HEK293 (cell line): ENCODE results near the gene SLC16A1.

Experiments
- BCL11A ChIP-seq: fragments of 450-650 bp; formaldehyde crosslinking; IDR thresholded peaks from 2 replicates; pipeline ENCODE4 v1.5.1; 2016; ENCODE audit warnings: low read depth, missing biosample characterization, missing genetic modification characterization
- PRDM10 ChIP-seq: fragments of 450-650 bp; formaldehyde crosslinking; IDR thresholded peaks from 2 replicates; pipeline ENCODE4 v1.5.1; 2016; ENCODE audit warnings: missing biosample characterization, missing genetic modification characterization
- PRDM4 ChIP-seq: fragments of 450-650 bp; formaldehyde crosslinking; IDR thresholded peaks from 2 replicates; pipeline ENCODE4 v1.5.1; 2017; ENCODE audit warnings: missing biosample characterization, missing genetic modification characterization
- REPIN1 ChIP-seq: fragments of 450-650 bp; formaldehyde crosslinking; IDR thresholded peaks from 2 replicates; pipeline ENCODE4 v1.5.1; 2017; ENCODE audit warnings: missing biosample characterization, missing genetic modification characterization, low read depth
- ZBTB17 ChIP-seq: fragments of 450-650 bp; formaldehyde crosslinking; IDR thresholded peaks from 2 replicates; pipeline ENCODE4 v1.5.1; 2016; ENCODE audit warnings: missing biosample characterization, missing genetic modification characterization
- ZFP41 ChIP-seq: fragments of 450-650 bp; formaldehyde crosslinking; IDR thresholded peaks from 2 replicates; pipeline ENCODE4 v1.5.1; 2016; ENCODE audit warnings: missing biosample characterization, missing genetic modification characterization, borderline replicate concordance
- ZNF223 ChIP-seq: fragments of 450-650 bp; formaldehyde crosslinking; IDR thresholded peaks from 2 replicates; pipeline ENCODE4 v1.5.1; 2016; ENCODE audit warnings: missing biosample characterization, missing genetic modification characterization
- ZNF274 ChIP-seq, 2 experiments: fragments of 200-500 bp in 1 of 2; fragments of 450-650 bp in 1 of 2; sonication (Bioruptor generic) in 1 of 2; formaldehyde crosslinking in 1 of 2; IDR thresholded peaks; 2 replicates each; pipeline versions ENCODE4 v1.5.1 to v1.6.1; 2014 to 2016; ENCODE audit warnings: borderline replicate concordance in 1 of 2, inconsistent platforms in 1 of 2, low read length in 1 of 2, missing biosample characterization in 1 of 2, missing genetic modification characterization in 1 of 2
- ZNF37A ChIP-seq: fragments of 450-650 bp; IDR thresholded peaks from 2 replicates; pipeline ENCODE4 v1.5.1; 2018; ENCODE audit warnings: missing biosample characterization, missing genetic modification characterization
- ZNF404 ChIP-seq: fragments of 450-650 bp; formaldehyde crosslinking; IDR thresholded peaks from 2 replicates; pipeline ENCODE4 v1.5.1; 2017; ENCODE audit warnings: missing biosample characterization, missing genetic modification characterization
- ZNF48 ChIP-seq: fragments of 450-650 bp; formaldehyde crosslinking; IDR thresholded peaks from 2 replicates; pipeline ENCODE4 v1.5.1; 2016; ENCODE audit warnings: missing biosample characterization, missing genetic modification characterization
- ZNF658 ChIP-seq: fragments of 450-650 bp; formaldehyde crosslinking; IDR thresholded peaks from 2 replicates; pipeline ENCODE4; 2016; ENCODE audit warnings: missing biosample characterization, missing genetic modification characterization
- TF ChIP-seq, protein P1 (sequence below): fragments of 450-650 bp; formaldehyde crosslinking; IDR thresholded peaks from 2 replicates; pipeline ENCODE4 v1.5.1; 2016; ENCODE audit warnings: missing biosample characterization, missing genetic modification characterization
- TF ChIP-seq, protein P2 (sequence below): fragments of 450-650 bp; formaldehyde crosslinking; IDR thresholded peaks from 2 replicates; pipeline ENCODE4 v1.5.1; 2016; ENCODE audit warnings: missing biosample characterization, missing genetic modification characterization, low read depth

DNA sequence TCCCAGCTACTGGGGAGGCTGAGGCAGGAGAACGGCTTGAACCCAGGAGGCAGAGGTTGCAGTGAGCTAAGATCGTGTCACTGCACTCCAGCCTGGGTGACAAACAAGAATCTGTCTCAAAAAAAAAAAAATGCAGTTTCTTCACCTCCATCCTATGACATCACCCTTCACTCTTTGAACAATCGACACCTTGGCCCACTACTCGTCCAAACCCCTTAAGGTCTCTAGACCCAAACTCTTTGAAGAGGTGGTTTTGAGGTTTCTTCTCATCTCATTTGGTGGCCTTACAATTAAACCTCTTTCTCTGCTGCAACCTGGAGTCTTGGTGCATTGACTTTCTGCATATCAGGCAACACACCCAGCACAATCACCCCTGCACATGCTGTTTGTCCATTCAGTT lies 86.1 kb downstream of the SLC16A1 start:
- TF ChIP-seq, protein P1, sequence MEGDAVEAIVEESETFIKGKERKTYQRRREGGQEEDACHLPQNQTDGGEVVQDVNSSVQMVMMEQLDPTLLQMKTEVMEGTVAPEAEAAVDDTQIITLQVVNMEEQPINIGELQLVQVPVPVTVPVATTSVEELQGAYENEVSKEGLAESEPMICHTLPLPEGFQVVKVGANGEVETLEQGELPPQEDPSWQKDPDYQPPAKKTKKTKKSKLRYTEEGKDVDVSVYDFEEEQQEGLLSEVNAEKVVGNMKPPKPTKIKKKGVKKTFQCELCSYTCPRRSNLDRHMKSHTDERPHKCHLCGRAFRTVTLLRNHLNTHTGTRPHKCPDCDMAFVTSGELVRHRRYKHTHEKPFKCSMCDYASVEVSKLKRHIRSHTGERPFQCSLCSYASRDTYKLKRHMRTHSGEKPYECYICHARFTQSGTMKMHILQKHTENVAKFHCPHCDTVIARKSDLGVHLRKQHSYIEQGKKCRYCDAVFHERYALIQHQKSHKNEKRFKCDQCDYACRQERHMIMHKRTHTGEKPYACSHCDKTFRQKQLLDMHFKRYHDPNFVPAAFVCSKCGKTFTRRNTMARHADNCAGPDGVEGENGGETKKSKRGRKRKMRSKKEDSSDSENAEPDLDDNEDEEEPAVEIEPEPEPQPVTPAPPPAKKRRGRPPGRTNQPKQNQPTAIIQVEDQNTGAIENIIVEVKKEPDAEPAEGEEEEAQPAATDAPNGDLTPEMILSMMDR (tag by site-specific recombination) = no peak
- TF ChIP-seq PRDM10 (tag by site-specific recombination) = no peak
- no peak for TF ChIP-seq ZNF223
- TF ChIP-seq ZNF658 (tag by site-specific recombination) = no peak
- no peak for TF ChIP-seq ZNF274 (IDR thresholded peaks at IDR 0.05; ENCODE audit: low read length)
- TF ChIP-seq ZNF274 (tag by site-specific recombination; IDR thresholded peaks at IDR 0.05; ENCODE audit: borderline replicate concordance) = no peak
- TF ChIP-seq BCL11A = no peak
- no peak for TF ChIP-seq REPIN1
- no peak for TF ChIP-seq PRDM4
- TF ChIP-seq ZNF37A (tag by site-specific recombination) = no peak
- TF ChIP-seq ZFP41 (tag by site-specific recombination) = no peak
- TF ChIP-seq, protein P2, sequence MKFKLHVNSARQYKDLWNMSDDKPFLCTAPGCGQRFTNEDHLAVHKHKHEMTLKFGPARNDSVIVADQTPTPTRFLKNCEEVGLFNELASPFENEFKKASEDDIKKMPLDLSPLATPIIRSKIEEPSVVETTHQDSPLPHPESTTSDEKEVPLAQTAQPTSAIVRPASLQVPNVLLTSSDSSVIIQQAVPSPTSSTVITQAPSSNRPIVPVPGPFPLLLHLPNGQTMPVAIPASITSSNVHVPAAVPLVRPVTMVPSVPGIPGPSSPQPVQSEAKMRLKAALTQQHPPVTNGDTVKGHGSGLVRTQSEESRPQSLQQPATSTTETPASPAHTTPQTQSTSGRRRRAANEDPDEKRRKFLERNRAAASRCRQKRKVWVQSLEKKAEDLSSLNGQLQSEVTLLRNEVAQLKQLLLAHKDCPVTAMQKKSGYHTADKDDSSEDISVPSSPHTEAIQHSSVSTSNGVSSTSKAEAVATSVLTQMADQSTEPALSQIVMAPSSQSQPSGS (tag by site-specific recombination) = peak; percentile 42; the same call in 1 of the 2 replicates
- no peak for TF ChIP-seq ZNF48
- TF ChIP-seq ZNF404 = no peak
- TF ChIP-seq ZBTB17 (tag by site-specific recombination) = no peak
